HG03280 (cell line): Measurements from ENCODE around the gene FANCC.
"Not testable (repeated sequence)": the region's sequence is repeated elsewhere in the genome, so short reads cannot be mapped to it uniquely, and the experiment has no call there.

Experiments used
- ATAC-seq: cut with Tn5 transposase; IDR thresholded peaks from one replicate; pipeline ENCODE4 v1.9.1; 2021; ENCODE audit warnings: mild to moderate bottlenecking, moderate library complexity; ENCODE audit not compliant: unreplicated experiment

FANCC gene

DNA sequence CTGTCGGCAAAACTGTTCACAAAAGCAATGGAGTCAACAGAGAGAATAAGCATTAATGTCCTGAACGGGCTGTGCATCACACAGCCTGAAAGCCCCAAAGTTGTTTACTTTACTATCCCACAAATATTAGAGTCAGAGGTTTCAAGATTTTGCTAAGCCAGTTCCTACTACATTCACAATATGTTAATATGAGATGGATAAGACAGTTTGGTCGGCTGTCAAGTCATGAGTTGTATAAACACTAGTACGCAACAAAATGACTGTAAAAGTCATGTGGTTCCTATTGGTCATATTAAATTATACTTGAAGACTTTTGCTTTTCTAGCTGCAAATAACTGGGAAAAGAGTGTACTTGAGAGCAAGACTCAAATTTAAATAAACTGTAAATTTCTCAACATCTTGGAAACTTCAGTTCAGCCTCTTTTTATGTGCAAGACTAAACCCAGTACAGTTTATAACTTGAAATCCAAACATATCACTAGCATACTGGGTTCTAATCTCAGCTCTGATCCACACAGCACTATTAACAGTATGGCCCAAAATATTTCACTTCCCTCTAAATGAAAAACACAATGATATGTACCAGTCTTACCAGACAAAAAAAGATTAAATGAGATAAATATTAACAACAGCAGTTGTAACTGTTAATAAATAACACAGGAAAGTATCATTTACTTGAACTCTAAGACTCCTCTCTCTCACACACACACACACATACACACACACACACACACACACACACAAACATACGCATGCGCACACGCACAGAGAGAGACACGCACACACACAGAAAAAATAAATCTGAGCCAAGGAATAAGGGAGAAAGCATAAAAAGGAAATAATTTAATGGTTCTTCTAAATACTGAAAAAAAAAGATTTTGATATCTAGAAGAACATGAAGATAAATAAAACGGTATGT lies 33.1 kb downstream of the FANCC start:
- ATAC-seq: no peak

GRCh38 chr9:95283673-95284072 lies 33.8 kb downstream of the FANCC start:
- ATAC-seq: no peak

DNA sequence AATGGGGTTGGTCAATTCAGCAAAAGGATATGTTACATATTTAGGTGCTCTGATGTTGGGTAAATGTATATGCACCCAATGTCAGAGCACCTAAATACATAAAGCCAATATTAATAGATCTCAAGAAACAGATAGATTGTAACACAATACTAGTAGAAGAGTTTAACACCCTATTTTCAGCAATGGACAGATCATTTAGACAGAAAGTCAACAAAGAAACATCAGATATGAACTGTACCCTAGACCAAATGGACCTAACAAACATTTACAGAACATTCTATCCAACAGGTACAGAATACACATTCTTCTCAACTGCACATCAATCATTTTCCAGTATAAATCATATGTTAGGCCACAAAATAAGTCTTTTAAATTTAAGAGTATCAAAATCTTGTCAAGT lies 35.2 kb downstream of the FANCC start:
- no peak for ATAC-seq

DNA sequence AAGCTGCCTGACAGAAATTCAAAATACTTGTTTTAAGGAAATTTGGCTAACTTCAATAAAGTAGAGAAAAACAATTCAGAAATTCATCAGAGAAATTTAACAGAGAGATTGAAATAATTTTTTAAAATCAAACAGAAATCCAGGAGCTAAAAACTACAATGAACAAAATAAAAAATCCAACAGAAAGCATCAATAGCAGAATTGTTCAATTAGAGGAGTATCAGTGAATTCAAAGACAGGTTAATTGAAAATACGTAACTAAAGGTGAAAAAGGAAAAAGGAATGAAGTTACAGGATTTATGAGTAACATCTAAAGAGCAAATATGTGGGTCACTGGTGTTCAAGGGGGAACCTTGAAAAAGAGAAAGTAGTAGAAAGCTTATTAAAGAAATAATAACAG lies 36.8 kb downstream of the FANCC start:
- ATAC-seq: no peak

- ATAC-seq: no peak
These were observed 40.0 kb downstream of the FANCC start for GRCh38 chr9:95277509-95277908.

DNA sequence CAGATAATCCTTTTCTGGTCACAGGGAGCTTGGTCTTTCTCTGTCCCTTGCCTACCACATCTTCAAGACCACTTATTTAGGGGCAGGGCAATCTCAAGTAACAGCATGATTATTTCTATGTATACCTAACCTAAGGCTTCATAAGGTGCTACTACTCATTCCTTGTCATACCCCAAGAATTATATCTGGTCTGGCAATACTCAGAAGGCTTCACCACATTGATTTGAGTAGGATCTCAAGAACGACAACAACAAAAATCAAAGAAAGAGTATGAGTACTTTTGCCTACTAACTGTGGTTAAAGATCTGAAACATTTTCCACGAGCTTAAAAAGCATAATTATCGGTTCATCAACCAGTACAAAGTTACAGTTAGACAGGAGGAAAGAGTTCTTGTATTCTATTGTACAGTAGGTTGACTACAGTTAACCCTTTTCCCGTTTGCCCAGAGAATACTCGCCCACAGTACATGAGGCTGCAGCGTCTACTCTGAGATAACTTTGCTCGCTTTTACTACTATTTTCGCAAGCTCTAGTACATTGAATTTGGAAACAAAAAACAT lies 41.0 kb downstream of the FANCC start:
- no peak for ATAC-seq

- not testable (repeated sequence) for ATAC-seq
These were observed 43.3 kb downstream of the FANCC start for GRCh38 chr9:95274160-95274559.

DNA sequence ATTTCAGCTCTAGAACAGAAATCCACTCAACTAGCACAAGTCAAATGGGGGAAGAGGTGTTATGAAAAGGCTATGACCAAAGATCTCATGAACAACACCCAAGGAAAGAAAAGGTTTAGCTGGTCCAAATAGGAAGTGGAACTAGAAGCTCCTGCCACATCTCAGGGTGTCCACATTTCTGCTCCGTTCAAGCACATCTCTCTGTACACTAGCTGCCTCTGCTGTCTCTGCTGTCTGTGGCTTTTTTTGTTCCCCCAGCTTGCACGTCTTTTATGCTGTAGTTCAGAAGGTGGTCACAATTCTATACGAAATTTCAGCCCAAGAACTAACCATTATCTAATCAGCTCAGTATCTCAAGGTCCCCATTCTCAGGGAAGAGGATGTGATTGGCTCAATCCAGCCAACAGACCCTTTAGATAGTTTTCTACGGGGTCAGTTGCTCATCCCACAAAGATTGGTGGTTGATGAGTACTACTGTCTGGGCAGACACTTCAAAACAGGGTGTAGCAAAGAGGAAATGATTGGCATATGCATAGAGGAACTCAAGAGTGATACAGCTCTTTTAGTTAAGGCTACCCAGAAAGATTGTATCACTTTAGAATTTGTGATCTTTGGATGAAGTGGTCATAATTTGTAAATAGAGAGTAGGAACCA lies 44.0 kb downstream of the FANCC start:
- no peak for ATAC-seq

DNA sequence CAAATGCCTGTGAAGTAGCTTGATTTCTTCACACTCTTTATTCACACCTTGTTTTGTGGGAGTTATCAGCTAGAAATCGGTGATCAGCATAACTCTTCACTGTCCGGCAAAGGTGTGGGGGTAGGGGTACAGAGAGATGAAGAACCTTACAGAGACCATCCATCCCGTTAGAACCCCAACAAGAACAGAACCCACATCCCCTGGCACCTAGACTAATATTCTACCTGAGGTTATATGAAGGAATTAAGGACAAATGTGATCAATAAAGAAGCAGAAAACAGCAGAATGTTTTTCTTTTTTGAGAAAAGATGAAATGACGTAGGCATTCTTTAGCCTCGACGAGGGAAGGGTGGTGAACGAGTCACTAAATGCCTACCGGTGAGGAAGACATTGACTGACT lies 44.7 kb downstream of the FANCC start:
- no peak for ATAC-seq

DNA sequence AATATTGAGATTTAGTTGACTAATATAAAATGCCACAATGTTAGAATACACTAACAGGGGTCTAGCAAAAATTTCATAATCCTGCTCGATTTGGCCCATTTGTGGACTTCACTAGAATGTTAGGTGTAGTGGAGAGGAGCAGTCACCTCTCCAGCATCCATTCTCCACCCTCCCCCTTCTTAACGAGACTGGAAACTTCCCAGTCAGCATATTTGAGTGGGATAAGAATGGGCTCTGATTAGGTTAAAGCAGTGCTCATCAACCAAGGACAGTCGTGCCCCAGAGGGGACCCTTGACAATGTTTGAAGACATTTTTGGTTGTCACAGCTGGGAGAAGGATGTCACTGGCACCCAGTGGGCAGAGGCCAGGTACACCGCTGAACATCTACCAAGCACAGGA lies 46.7 kb downstream of the FANCC start:
- ATAC-seq: no peak

DNA sequence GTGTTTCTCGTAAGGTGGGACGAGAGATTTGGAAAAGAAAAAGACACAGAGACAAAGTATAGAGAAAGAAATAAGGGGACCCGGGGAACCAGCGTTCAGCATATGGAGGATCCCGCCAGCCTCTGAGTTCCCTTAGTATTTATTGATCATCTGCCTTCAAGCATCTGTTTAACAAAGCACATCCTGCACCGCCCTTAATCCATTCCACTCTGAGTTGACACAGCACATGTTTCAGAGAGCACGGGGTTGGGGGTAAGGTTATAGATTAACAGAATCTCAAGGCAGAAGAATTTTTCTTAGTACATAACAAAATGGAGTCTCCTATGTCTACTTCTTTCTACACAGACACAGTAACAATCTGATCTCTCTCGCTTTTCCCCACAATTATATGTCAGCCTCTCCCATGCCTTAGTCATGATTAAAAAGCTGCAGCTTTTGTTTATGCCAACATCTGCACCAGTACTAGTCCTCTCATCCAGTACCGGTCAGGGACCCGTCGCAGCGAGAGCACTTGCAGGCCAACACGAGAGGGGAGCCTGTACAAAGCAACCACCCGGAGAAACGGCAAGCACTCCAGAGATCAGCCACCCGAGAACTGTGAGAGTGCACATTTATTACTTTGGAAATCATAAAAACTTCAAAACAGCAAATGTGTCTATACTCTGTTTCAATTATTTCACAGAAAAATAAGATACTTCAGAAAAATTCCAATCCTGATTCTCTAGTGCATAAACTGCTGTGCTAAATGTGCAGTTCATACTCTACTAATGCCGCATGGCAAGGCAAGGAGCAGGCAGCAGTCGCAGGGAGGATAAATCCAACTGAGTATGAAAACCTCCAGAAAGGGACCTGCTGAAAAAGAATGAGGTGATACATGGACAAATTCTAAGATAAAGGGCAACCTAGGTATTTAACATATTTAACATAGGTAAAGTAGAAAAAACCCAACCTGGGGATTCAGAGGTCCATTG lies 47.4 kb downstream of the FANCC start:
- not testable (repeated sequence) for ATAC-seq

- no peak for ATAC-seq
These were observed 48.8 kb downstream of the FANCC start for GRCh38 chr9:95268681-95269080.

- ATAC-seq: no peak
These were observed 50.9 kb downstream of the FANCC start for GRCh38 chr9:95266649-95267048.

DNA sequence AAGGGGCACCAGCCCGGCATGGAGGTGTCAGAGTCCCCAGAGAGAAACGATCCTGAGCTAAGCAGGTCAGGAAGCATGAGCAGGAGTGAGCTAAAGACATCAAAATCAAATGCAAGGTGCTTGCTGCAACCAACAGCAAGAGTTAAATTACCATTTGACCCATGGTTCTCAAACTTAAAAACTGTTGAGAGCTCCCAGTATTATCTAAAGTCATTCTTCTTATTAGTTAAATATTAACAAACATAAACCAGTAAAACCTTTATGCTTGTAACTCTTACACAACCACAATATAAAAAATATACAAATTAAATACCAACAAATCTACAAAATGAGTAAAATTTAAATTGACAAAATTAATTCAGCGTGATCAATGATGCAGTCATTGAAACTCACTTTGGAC lies 51.5 kb downstream of the FANCC start:
- no peak for ATAC-seq

DNA sequence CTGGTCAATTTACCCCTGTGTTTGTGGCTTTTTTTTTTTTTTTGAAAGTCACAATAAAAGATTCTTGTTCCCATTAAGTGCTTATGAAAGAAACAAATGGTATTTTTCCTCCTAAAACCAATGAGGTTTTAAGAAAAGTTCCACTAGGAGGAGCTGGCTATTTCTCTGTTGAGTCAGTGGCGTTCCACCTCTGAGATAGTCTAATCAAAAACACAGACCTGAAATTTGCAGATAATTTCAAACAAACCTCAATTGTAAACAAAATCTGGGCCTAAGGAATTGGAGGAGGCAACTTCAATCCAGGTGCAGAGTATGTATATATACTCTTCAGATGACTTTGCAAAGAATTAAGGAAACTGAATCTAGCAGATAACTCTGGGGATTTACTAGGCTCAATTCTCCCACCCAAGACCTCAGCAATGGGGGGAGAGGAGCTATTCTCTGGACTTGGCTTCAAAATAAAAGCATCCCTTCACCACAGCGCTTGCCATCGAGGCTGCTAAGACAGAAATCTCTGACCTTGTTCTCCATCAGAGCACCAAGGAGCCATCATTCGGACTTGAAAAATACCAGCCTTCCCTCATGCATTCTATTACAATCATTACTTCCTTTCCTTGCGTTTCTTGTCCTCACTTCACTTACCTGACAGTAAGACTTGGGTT lies 52.4 kb downstream of the FANCC start:
- no peak for ATAC-seq

- no peak for ATAC-seq
These were observed 55.6 kb downstream of the FANCC start for GRCh38 chr9:95261890-95262289.

GRCh38 chr9:95250462-95251221 lies 66.9 kb downstream of the FANCC start:
- no peak for ATAC-seq

GRCh38 chr9:95249986-95250385 lies 67.5 kb downstream of the FANCC start:
- ATAC-seq: no peak

DNA sequence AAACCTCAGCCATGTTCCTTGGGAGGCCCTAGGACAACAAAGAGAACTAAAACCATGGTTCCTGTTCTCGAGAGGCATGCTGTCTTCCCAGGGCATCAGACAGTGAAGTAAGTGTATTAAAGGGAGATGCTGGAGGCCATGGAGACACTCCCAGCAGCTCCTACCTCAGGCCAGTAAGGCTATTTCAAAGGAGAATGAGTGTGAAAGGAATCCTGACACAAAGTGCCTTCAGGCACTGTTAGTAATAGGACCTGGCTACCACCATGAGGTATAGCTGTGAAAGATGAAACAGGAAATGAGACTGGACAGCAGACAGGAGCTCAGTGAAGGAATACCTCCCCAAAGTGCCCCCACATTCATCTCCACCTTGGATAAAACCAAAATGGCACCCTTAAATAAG lies 71.0 kb downstream of the FANCC start:
- ATAC-seq: no peak

DNA sequence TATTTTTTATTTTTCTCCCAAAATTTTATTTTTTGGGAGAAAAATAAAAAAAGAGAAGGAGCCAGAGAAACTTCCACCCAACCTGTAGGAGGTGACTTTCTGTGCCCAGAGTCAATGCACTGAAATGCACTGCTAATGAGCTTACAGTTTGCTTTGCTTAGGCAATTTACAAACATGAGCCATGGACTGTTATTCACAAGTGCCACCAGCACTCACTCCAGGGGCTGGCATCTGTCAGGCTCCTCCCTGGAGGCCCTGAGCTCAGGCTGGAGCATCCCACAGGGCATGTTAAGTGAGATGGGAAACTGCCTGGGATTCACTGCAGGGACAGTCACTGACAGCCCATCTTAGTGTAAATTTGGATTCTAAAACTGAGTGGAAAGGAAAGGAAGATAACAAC lies 74.9 kb downstream of the FANCC start:
- ATAC-seq: no peak
